HEK293 (cell line): Measurements from ENCODE around the gene ITGB1.

Source experiments
- CTCF ChIP-seq: fragments of 450-650 bp; formaldehyde crosslinking; IDR thresholded peaks from 2 replicates; pipeline ENCODE4 v1.5.1; 2016; ENCODE audit warnings: missing biosample characterization, missing genetic modification characterization
- ELK4 ChIP-seq: IDR thresholded peaks from 2 replicates; pipeline ENCODE4 v1.6.1; 2011; ENCODE audit warnings: mild to moderate bottlenecking, low read depth, low read length, borderline replicate concordance
- KLF1 ChIP-seq: fragments of 450-650 bp; formaldehyde crosslinking; IDR thresholded peaks from 2 replicates; pipeline ENCODE4 v1.5.1; 2016; ENCODE audit warnings: missing biosample characterization, missing genetic modification characterization
- PATZ1 ChIP-seq: fragments of 450-650 bp; formaldehyde crosslinking; IDR thresholded peaks from 2 replicates; pipeline ENCODE4 v1.5.1; 2016; ENCODE audit warnings: missing biosample characterization, missing genetic modification characterization
- PBX3 ChIP-seq: sonication (generic); formaldehyde crosslinking; IDR thresholded peaks from 2 replicates; pipeline ENCODE4 v1.8.1; 2022; ENCODE audit warnings: mild to moderate bottlenecking, moderate library complexity, missing genetic modification reagents
- REST ChIP-seq: fragments of 450-650 bp; formaldehyde crosslinking; IDR thresholded peaks from 2 replicates; pipeline ENCODE4 v1.5.1; 2016; ENCODE audit warnings: missing biosample characterization, missing genetic modification characterization
- TCF7L2 ChIP-seq: IDR thresholded peaks from 2 replicates; pipeline ENCODE4 v1.6.1; 2011; ENCODE audit warnings: low read depth, mild to moderate bottlenecking, inconsistent platforms, low read length, moderate library complexity, borderline replicate concordance
- ZBTB7A ChIP-seq: fragments of 450-650 bp; formaldehyde crosslinking; IDR thresholded peaks from 2 replicates; pipeline ENCODE4 v1.5.1; 2016; ENCODE audit warnings: low read depth, missing biosample characterization, missing genetic modification characterization
- ZNF121 ChIP-seq: fragments of 450-650 bp; formaldehyde crosslinking; IDR thresholded peaks from 2 replicates; pipeline ENCODE4 v1.5.1; 2016; ENCODE audit warnings: missing biosample characterization, missing genetic modification characterization
- ZNF239 ChIP-seq: fragments of 450-650 bp; formaldehyde crosslinking; IDR thresholded peaks from 2 replicates; pipeline ENCODE4 v1.5.1; 2016; ENCODE audit warnings: missing biosample characterization, missing genetic modification characterization
- ZNF514 ChIP-seq: fragments of 450-650 bp; formaldehyde crosslinking; IDR thresholded peaks from 2 replicates; pipeline ENCODE4 v1.5.1; 2016; ENCODE audit warnings: missing biosample characterization, missing genetic modification characterization
- ZNF792 ChIP-seq: fragments of 450-650 bp; formaldehyde crosslinking; IDR thresholded peaks from 2 replicates; pipeline ENCODE4 v1.5.1; 2016; ENCODE audit warnings: missing biosample characterization, missing genetic modification characterization
- ZSCAN18 ChIP-seq: fragments of 450-650 bp; formaldehyde crosslinking; IDR thresholded peaks from 2 replicates; pipeline ENCODE4 v1.5.1; 2016; ENCODE audit warnings: missing biosample characterization, missing genetic modification characterization

- TF ChIP-seq CTCF (tag by site-specific recombination) (no peak), PBX3 (CRISPR knock-in tag) (no peak), KLF1 (no peak), ZNF792 (tag by site-specific recombination) (no peak), ZNF121 (tag by site-specific recombination) (no peak), ZNF514 (no peak), REST (tag by site-specific recombination) (no peak), PATZ1 (tag by site-specific recombination) (no peak), ZNF239 (tag by site-specific recombination) (no peak), ZSCAN18 (no peak), TCF7L2 (no peak), ZBTB7A (tag by site-specific recombination) (no peak), ELK4 (no peak)
Measured at GRCh38 chr10:32923849-32924248, 34.2 kb downstream of the ITGB1 start.
